ENCODE data around the gene NFX1.
A peak's percentile ranks its signal among the peaks of the same experiment; 100 is the strongest.
"Not testable (repeated sequence)": the region's sequence is repeated elsewhere in the genome, so short reads cannot be mapped to it uniquely, and the experiment has no call there.

The NFX1 gene

GRCh38 chr9:33310748-33311147 lies 20.4 kb downstream of the NFX1 start:
- no peak for DNase-seq (ENCODE audit: low read depth)

GRCh38 chr9:33311953-33312352 lies 21.6 kb downstream of the NFX1 start:
- DNase-seq (ENCODE audit: low read depth) = no peak

- DNase-seq (ENCODE audit: low read depth) = no peak
These were observed 25.1 kb downstream of the NFX1 start for GRCh38 chr9:33315371-33315770.

GRCh38 chr9:33317136-33317535 lies 26.8 kb downstream of the NFX1 start:
- DNase-seq (ENCODE audit: low read depth) = not testable (repeated sequence)

GRCh38 chr9:33318225-33318624 lies 27.9 kb downstream of the NFX1 start:
- DNase-seq (ENCODE audit: low read depth) = no peak

GRCh38 chr9:33318781-33319180 lies 28.5 kb downstream of the NFX1 start:
- no peak for DNase-seq (ENCODE audit: low read depth)

GRCh38 chr9:33320230-33320567 lies 29.9 kb downstream of the NFX1 start:
- no peak for DNase-seq (ENCODE audit: low read depth)

GRCh38 chr9:33320568-33321261 lies 30.4 kb downstream of the NFX1 start:
- peak; percentile 88 for DNase-seq (ENCODE audit: low read depth)

- DNase-seq (ENCODE audit: low read depth) = peak; percentile 93
These were observed 38.8 kb downstream of the NFX1 start for GRCh38 chr9:33329117-33329563.

GRCh38 chr9:33329979-33330378 lies 39.7 kb downstream of the NFX1 start:
- no peak for DNase-seq (ENCODE audit: low read depth)

GRCh38 chr9:33331377-33331891 lies 41.1 kb downstream of the NFX1 start:
- no peak for DNase-seq (ENCODE audit: low read depth)

GRCh38 chr9:33332011-33332410 lies 41.7 kb downstream of the NFX1 start:
- no peak for DNase-seq (ENCODE audit: low read depth)

- DNase-seq (ENCODE audit: low read depth) = not testable (repeated sequence)
These were observed 42.6 kb downstream of the NFX1 start for GRCh38 chr9:33332956-33333355.

GRCh38 chr9:33340186-33340585 lies 49.9 kb downstream of the NFX1 start:
- no peak for DNase-seq (ENCODE audit: low read depth)

GRCh38 chr9:33341182-33341581 lies 50.9 kb downstream of the NFX1 start:
- DNase-seq (ENCODE audit: low read depth) = no peak

- no peak for DNase-seq (ENCODE audit: low read depth)
These were observed 53.8 kb downstream of the NFX1 start for GRCh38 chr9:33344145-33344544.

GRCh38 chr9:33346564-33346963 lies 56.2 kb downstream of the NFX1 start:
- no peak for DNase-seq (ENCODE audit: low read depth)

- DNase-seq (ENCODE audit: low read depth) = no peak
These were observed 58.7 kb downstream of the NFX1 start for GRCh38 chr9:33348998-33349397.

- DNase-seq (ENCODE audit: low read depth) = no peak
These were observed 59.4 kb downstream of the NFX1 start for GRCh38 chr9:33349743-33350142.

- peak; percentile 74 for DNase-seq (ENCODE audit: low read depth)
These were observed 60.0 kb downstream of the NFX1 start for GRCh38 chr9:33350310-33350709.

GRCh38 chr9:33351547-33351946 lies 61.2 kb downstream of the NFX1 start:
- DNase-seq (ENCODE audit: low read depth) = no peak

GRCh38 chr9:33354651-33355211 lies 64.4 kb downstream of the NFX1 start:
- DNase-seq (ENCODE audit: low read depth) = no peak

GRCh38 chr9:33355933-33356332 lies 65.6 kb downstream of the NFX1 start:
- no peak for DNase-seq (ENCODE audit: low read depth)

- not testable (repeated sequence) for DNase-seq (ENCODE audit: low read depth)
These were observed 68.3 kb downstream of the NFX1 start for GRCh38 chr9:33358641-33359040.

Data from GM04504 (cell line).